Testis (tissue), 3 donors: ENCODE results near the gene FOXP4. TPM values are rescaled to one million over a fixed set of nuclear protein-coding genes. Genes with fewer than 3 reads are reported as not detected.
"Not testable (repeated sequence)": the region's sequence is repeated elsewhere in the genome, so short reads cannot be mapped to it uniquely, and the experiment has no call there.

Experiments
- DNase-seq: peaks from one replicate; pipeline ENCODE4 v3.0.0-alpha.2; 2019
- H3K27ac ChIP-seq, 2 donors: fragments of 200-600 bp; sonication (generic); one replicate each; pipeline ENCODE4 v1.5.1; 2019
- H3K27me3 ChIP-seq: fragments of 200-600 bp; sonication (generic); one replicate; pipeline ENCODE4 v1.5.1; 2019
- H3K36me3 ChIP-seq: fragments of 200-600 bp; sonication (generic); one replicate; pipeline ENCODE4 v1.5.1; 2017; ENCODE audit warnings: low read depth; ENCODE audit errors: missing control alignments
- H3K4me1 ChIP-seq: fragments of 200-600 bp; sonication (generic); one replicate; pipeline ENCODE4 v1.5.1; 2019
- H3K4me3 ChIP-seq, 2 donors: fragments of 200-600 bp; sonication (generic); one replicate each; pipeline ENCODE4 v1.5.1; 2017 to 2019
- H3K9me3 ChIP-seq: fragments of 200-600 bp; sonication (generic); one replicate; pipeline ENCODE4 v1.5.1; 2017
- CTCF ChIP-seq, 3 experiments: fragments of 450-650 bp in 2 of 3; fragments of 200-600 bp in 1 of 3; sonication (generic) in 1 of 3; IDR thresholded peaks; one replicate each; pipeline ENCODE4 v1.5.1; 2016 to 2019; ENCODE audit warnings: antibody characterized with exemption in 3 of 3, mild to moderate bottlenecking in 2 of 3, moderate library complexity in 1 of 3
- POLR2A ChIP-seq: fragments of 450-650 bp; IDR thresholded peaks from one replicate; pipeline ENCODE4 v1.6.1; 2017; ENCODE audit warnings: antibody characterized with exemption, mild to moderate bottlenecking, moderate library complexity
- WGBS, 2 donors: methylation state at CpG; one replicate each; pipeline ENCODE4 v1.1.5; 2018; 5-methylcytosine and 5-hydroxymethylcytosine counted together
- intact Hi-C: fragments of 100-400 bp; cut with DNase I; formaldehyde crosslinking; loops from one replicate; pipeline ENCODE4 v1.15.1; 2023; ENCODE audit warnings: low total_unique reads
- polyA plus RNA-seq: library from polyadenylated mRNA; stranded (reverse); fragments of 350-450 nt; fragmentation: Illumina TruSeq; extraction: RNeasy Lipid Tissue Mini Kit (QIAGEN cat#74804); gene quantifications from one replicate; pipeline ENCODE4 v1.2.3, GENCODE V29; 2014; ENCODE audit warnings: low read depth, low replicate concordance; ENCODE audit not compliant: insufficient read depth
- total RNA-seq, 2 donors: library from RNA; depleted of rRNA; stranded (reverse); fragments of >200 nt; gene quantifications; one replicate each; pipeline ENCODE4 v1.2.3, GENCODE V29; 2016

Gene FOXP4
- total and polyA plus RNA-seq, 3 donors from 2014 or later = 38.0 to 50.2 (median 39.7) TPM

- no peaks in the 10 kb centered on the region for H3K9me3 ChIP-seq
- intact Hi-C loops = no loop called here
- no peak overlapping the region for H3K27ac ChIP-seq
- TF ChIP-seq CTCF (IDR thresholded peaks at IDR 0.05) = no peak
- no peak for TF ChIP-seq POLR2A
- H3K27me3 ChIP-seq = no peaks in the 10 kb centered on the region
- no peaks in the 10 kb centered on the region for H3K36me3 ChIP-seq
- H3K4me1 ChIP-seq = no peaks in the 10 kb centered on the region
- H3K4me3 ChIP-seq = no peak overlapping the region
- WGBS, 2 donors = 74 to 91% methylated on average over 3 of the region's 3 CpGs
- no peak for DNase-seq
These were observed 72.4 kb downstream of the FOXP4 start for GRCh38 chr6:41618598-41618997.

- H3K36me3 ChIP-seq, DNase-seq, intact Hi-C loops, H3K9me3 ChIP-seq, H3K27ac ChIP-seq, H3K4me1 ChIP-seq, H3K4me3 ChIP-seq, H3K27me3 ChIP-seq: not testable (repeated sequence)
- 89% methylated on average over 4 of the region's 4 CpGs for WGBS, 2 donors
These were observed 73.0 kb downstream of the FOXP4 start for GRCh38 chr6:41619193-41619592.

- intact Hi-C loops = no loop called here
These were observed 75.2 kb downstream of the FOXP4 start for GRCh38 chr6:41621367-41621766.

GRCh38 chr6:41621802-41622201 lies 75.6 kb downstream of the FOXP4 start:
- 46 to 62% methylated on average over 2 of the region's 2 CpGs for WGBS, 2 donors
- Histone ChIP-seq H3K4me1 (no peaks in the 10 kb centered on the region), H3K4me3 (no peak overlapping the region), H3K36me3 (no peaks in the 10 kb centered on the region), H3K9me3 (no peaks in the 10 kb centered on the region), H3K27ac (no peak overlapping the region), H3K27me3 (no peaks in the 10 kb centered on the region)
- intact Hi-C loops = no loop called here
- TF ChIP-seq CTCF (IDR thresholded peaks at IDR 0.05) (no peak), POLR2A (no peak)
- no peak for DNase-seq

More at GRCh38 chr6:41621367-41621766, 75.2 kb downstream of the FOXP4 start:
- TF ChIP-seq POLR2A = no peak
- no peak for TF ChIP-seq CTCF (IDR thresholded peaks at IDR 0.05)
- H3K36me3 ChIP-seq = no peaks in the 10 kb centered on the region
- no peak overlapping the region for H3K4me3 ChIP-seq
- no peak for DNase-seq
- H3K27me3 ChIP-seq = no peaks in the 10 kb centered on the region
- no peaks in the 10 kb centered on the region for H3K9me3 ChIP-seq
- H3K4me1 ChIP-seq = no peaks in the 10 kb centered on the region
- H3K27ac ChIP-seq = no peak overlapping the region

- Histone ChIP-seq H3K36me3 (no peaks in the 10 kb centered on the region), H3K4me1 (no peaks in the 10 kb centered on the region), H3K4me3 (no peak overlapping the region), H3K9me3 (no peaks in the 10 kb centered on the region), H3K27me3 (no peaks in the 10 kb centered on the region), H3K27ac (no peak overlapping the region)
- intact Hi-C loops = no loop called here
- TF ChIP-seq CTCF (IDR thresholded peaks at IDR 0.05) (no peak), POLR2A (no peak)
- WGBS, 2 donors = 56 to 61% methylated on average over 3 of the region's 3 CpGs
- DNase-seq = no peak
These were observed 76.2 kb downstream of the FOXP4 start for GRCh38 chr6:41622206-41622988.
